WTC11 (cell line): ENCODE data around the gene ELMO1.

ENCODE experiments used
- ATF1 ChIP-seq: sonication (generic); formaldehyde crosslinking; IDR thresholded peaks from 2 replicates; pipeline ENCODE4 v1.8.1; 2023; ENCODE audit warnings: mild to moderate bottlenecking, moderate library complexity, missing genetic modification reagents
- ESRRA ChIP-seq: sonication (generic); formaldehyde crosslinking; IDR thresholded peaks from 2 replicates; pipeline ENCODE4 v1.8.1; 2022; ENCODE audit warnings: mild to moderate bottlenecking, missing genetic modification reagents, borderline replicate concordance
- JUN ChIP-seq: sonication (generic); formaldehyde crosslinking; IDR thresholded peaks from 2 replicates; pipeline ENCODE4 v1.8.0; 2023; ENCODE audit warnings: mild to moderate bottlenecking, missing genetic modification reagents
- TCF7 ChIP-seq: sonication (generic); formaldehyde crosslinking; IDR thresholded peaks from 2 replicates; pipeline ENCODE4 v1.8.0; 2022; ENCODE audit warnings: mild to moderate bottlenecking, low read depth, missing genetic modification reagents, moderate library complexity
- TEAD4 ChIP-seq: sonication (generic); formaldehyde crosslinking; IDR thresholded peaks from 2 replicates; pipeline ENCODE4 v1.8.0; 2022; ENCODE audit warnings: mild to moderate bottlenecking, missing genetic modification reagents
- TF ChIP-seq, protein P1 (sequence below): fragments of 200-600 bp; IDR thresholded peaks from 2 replicates; pipeline ENCODE4 v1.8.0; 2022; ENCODE audit warnings: antibody characterized with exemption
- TF ChIP-seq, protein P2 (sequence below): fragments of 250-450 bp; sonication (Bioruptor Pico); conservative IDR thresholded peaks from 2 replicates; pipeline ENCODE4 v1.9.0; 2021; ENCODE audit warnings: mild to moderate bottlenecking

DNA sequence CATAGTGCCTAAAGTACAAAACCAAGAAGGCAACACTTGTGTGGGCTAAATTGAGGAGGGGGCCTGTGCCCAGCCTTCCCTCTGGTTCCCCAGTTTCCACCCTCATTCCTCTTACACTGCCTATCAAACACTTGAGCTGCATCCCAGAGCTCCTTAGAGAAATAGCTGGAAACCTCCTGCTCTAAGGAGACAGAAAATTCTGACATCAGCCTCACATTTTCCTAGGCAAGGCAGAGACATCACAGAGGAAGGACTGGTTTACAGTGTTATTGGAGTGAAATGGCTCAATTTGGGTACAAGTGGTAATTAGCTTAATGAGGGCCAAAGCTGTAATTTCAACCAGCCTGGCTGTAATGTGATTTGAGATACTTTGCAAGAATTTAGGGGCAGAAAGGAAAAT lies 532.0 kb downstream of the ELMO1 start:
- TF ChIP-seq TCF7 (CRISPR knock-in tag): no peak
- no peak for TF ChIP-seq ATF1 (CRISPR knock-in tag)
- no peak for TF ChIP-seq TEAD4 (CRISPR knock-in tag)
- no peak for TF ChIP-seq ESRRA (CRISPR knock-in tag)
- TF ChIP-seq, protein P1, sequence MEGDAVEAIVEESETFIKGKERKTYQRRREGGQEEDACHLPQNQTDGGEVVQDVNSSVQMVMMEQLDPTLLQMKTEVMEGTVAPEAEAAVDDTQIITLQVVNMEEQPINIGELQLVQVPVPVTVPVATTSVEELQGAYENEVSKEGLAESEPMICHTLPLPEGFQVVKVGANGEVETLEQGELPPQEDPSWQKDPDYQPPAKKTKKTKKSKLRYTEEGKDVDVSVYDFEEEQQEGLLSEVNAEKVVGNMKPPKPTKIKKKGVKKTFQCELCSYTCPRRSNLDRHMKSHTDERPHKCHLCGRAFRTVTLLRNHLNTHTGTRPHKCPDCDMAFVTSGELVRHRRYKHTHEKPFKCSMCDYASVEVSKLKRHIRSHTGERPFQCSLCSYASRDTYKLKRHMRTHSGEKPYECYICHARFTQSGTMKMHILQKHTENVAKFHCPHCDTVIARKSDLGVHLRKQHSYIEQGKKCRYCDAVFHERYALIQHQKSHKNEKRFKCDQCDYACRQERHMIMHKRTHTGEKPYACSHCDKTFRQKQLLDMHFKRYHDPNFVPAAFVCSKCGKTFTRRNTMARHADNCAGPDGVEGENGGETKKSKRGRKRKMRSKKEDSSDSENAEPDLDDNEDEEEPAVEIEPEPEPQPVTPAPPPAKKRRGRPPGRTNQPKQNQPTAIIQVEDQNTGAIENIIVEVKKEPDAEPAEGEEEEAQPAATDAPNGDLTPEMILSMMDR: no peak
- TF ChIP-seq, protein P2, sequence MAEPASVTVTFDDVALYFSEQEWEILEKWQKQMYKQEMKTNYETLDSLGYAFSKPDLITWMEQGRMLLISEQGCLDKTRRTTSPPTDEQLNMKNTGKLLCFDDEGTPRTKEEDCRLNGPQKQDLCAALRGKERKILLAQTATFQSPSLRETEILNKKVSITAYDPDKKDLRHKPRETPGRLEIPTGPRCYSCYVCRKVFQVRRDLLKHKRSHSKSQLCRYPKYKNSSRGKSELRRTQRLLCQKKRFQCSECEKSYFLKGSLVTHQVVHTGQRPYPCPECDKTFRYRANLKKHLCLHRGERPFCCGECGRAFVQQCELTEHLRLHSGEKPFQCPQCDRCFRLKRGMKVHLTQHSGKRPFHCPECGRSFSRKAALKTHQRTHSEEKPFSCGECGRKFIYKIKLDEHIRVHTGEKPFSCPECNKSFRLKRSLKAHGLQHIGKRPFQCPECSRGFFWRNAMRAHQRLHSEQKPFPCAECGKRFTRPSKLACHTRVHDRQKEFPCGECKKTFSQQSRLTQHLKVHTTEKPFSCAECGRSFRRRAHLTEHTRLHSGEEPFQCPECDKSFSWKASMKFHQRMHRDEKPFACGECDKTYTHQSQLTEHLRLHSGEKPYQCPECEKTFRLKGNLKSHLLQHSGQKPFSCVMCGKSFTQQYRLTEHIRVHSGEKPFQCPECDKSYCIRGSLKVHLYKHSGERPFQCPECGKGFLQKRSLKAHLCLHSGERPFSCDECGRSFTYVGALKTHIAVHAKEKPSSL (CRISPR knock-in tag): no peak
- no peak for TF ChIP-seq JUN (CRISPR knock-in tag)
